NB4 (cell line): ENCODE results near the gene DERA.
A peak's percentile ranks its signal among the peaks of the same experiment; 100 is the strongest.

Experiments used
- MYC ChIP-seq: IDR thresholded peaks from 2 replicates; pipeline ENCODE4 v1.6.1; 2011; ENCODE audit warnings: low read depth, low read length
- TF ChIP-seq, protein P1 (sequence below): IDR thresholded peaks from one replicate; pipeline ENCODE4 v1.5.1; 2012; ENCODE audit warnings: low read depth, low read length

DNA sequence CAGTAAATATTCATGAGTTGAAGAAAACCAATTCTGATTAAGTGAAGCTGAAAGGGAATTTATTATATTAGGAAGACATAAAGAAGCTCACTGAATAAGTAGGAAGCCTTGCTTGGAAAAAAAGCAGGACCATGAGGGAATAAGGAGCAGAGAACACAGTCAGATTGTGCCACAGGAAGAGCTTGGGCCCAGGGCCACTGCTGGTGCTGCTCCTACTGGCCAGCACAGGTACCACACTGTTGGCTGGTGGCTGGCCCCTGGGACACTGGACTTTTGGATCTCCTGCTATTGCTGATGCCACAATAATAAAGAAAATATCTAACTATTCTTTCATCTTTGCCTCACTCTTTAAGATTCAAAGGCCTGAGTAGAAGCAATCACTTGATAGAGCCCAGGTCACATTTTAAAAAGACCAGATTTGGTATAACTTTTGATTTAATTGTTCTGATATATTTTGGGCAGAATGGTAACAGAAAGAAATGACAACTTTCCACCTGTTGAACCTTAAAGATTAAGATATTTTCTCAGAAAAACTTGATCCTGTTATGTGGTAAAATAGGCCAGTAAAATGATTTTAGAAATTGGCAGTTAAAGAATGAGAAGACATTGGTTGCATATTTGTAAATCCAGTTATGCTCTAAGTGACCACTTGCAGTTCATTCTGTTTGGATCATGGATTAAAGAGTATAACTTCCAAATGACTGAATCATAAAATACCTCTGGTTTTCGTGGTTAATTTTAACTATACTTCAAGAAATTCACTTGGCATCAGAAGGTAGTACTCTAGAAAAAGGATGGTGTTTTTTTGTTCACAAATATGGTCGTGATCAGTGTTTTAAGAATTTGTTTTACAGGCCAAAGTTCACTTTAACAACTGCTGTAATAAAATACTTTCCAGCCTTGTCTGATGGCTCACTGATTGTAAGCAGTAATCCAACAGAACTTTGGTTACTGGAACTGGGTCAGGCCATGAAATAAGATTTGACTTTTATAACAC, 68.3 kb downstream of the DERA start:
- TF ChIP-seq MYC = no peak
- TF ChIP-seq, protein P1, sequence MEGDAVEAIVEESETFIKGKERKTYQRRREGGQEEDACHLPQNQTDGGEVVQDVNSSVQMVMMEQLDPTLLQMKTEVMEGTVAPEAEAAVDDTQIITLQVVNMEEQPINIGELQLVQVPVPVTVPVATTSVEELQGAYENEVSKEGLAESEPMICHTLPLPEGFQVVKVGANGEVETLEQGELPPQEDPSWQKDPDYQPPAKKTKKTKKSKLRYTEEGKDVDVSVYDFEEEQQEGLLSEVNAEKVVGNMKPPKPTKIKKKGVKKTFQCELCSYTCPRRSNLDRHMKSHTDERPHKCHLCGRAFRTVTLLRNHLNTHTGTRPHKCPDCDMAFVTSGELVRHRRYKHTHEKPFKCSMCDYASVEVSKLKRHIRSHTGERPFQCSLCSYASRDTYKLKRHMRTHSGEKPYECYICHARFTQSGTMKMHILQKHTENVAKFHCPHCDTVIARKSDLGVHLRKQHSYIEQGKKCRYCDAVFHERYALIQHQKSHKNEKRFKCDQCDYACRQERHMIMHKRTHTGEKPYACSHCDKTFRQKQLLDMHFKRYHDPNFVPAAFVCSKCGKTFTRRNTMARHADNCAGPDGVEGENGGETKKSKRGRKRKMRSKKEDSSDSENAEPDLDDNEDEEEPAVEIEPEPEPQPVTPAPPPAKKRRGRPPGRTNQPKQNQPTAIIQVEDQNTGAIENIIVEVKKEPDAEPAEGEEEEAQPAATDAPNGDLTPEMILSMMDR = peak; percentile 49
